SK-N-SH treated with all-trans-retinoic acid at 6 μM for 48 hours (cell line): ENCODE measurements around the gene DLX1.

Source experiments
- ATAC-seq: fragments of 200-7000 bp; cut with Tn5 transposase; 3 replicates; pipeline ENCODE4 v1.9.1; 2020; ENCODE audit warnings: mild to moderate bottlenecking, moderate library complexity
- ARNTL ChIP-seq: fragments of 450-650 bp; formaldehyde crosslinking; IDR thresholded peaks from 2 replicates; pipeline ENCODE4 v1.5.0; 2020; ENCODE audit warnings: low read depth, mild to moderate bottlenecking, moderate library complexity, borderline replicate concordance
- CREB5 ChIP-seq: fragments of 250-450 bp; sonication (Bioruptor Pico); IDR thresholded peaks from 2 replicates; pipeline ENCODE4 v1.5.1; 2020; ENCODE audit warnings: low read depth, mild to moderate bottlenecking, moderate library complexity
- CSDC2 ChIP-seq: fragments of 250-450 bp; sonication (Bioruptor Pico); IDR thresholded peaks from 2 replicates; pipeline ENCODE4 v1.5.0; 2020; ENCODE audit warnings: mild to moderate bottlenecking, moderate library complexity
- CSRNP3 ChIP-seq: fragments of 250-450 bp; sonication (Bioruptor Pico); IDR thresholded peaks from 2 replicates; pipeline ENCODE4 v1.5.1; 2021; ENCODE audit warnings: mild to moderate bottlenecking, moderate library complexity
- ESRRG ChIP-seq: fragments of 250-450 bp; sonication (Bioruptor Pico); IDR thresholded peaks from 2 replicates; pipeline ENCODE4 v1.6.1; 2021; ENCODE audit warnings: mild to moderate bottlenecking
- GLIS3 ChIP-seq: fragments of 250-450 bp; sonication (Bioruptor Pico); IDR thresholded peaks from 2 replicates; pipeline ENCODE4 v1.5.0; 2020; ENCODE audit warnings: mild to moderate bottlenecking, moderate library complexity
- ISL1 ChIP-seq: fragments of 250-450 bp; sonication (Bioruptor Pico); IDR thresholded peaks from 2 replicates; pipeline ENCODE4 v2.1.2; 2022; ENCODE audit warnings: mild to moderate bottlenecking, moderate library complexity
- OSR1 ChIP-seq: fragments of 250-450 bp; sonication (Bioruptor Pico); IDR thresholded peaks from 2 replicates; pipeline ENCODE4 v1.8.0; 2022; ENCODE audit warnings: moderate library complexity, mild to moderate bottlenecking, inconsistent platforms
- PATZ1 ChIP-seq: fragments of 250-450 bp; sonication (Bioruptor Pico); IDR thresholded peaks from 2 replicates; pipeline ENCODE4 v1.8.0; 2020; ENCODE audit warnings: mild to moderate bottlenecking, moderate library complexity, borderline replicate concordance
- POU6F1 ChIP-seq: fragments of 250-450 bp; sonication (Bioruptor Pico); IDR thresholded peaks from 2 replicates; pipeline ENCODE4 v1.8.0; 2021; ENCODE audit warnings: low read depth, mild to moderate bottlenecking, moderate library complexity, borderline replicate concordance
- PPARA ChIP-seq: fragments of 250-450 bp; sonication (Bioruptor Pico); IDR thresholded peaks from 2 replicates; pipeline ENCODE4 v1.5.0; 2020; ENCODE audit warnings: mild to moderate bottlenecking, borderline replicate concordance
- RARB ChIP-seq: fragments of 250-450 bp; sonication (Bioruptor Pico); IDR thresholded peaks from 2 replicates; pipeline ENCODE4 v1.8.0; 2021; ENCODE audit warnings: mild to moderate bottlenecking, moderate library complexity
- SNAI2 ChIP-seq: fragments of 250-450 bp; sonication (Bioruptor Pico); IDR thresholded peaks from 2 replicates; pipeline ENCODE4 v1.5.0; 2020; ENCODE audit warnings: mild to moderate bottlenecking, moderate library complexity
- TCF4 ChIP-seq: fragments of 250-450 bp; sonication (Bioruptor Pico); IDR thresholded peaks from 2 replicates; pipeline ENCODE4 v1.8.0; 2021; ENCODE audit warnings: mild to moderate bottlenecking, moderate library complexity, borderline replicate concordance
- TOX ChIP-seq: fragments of 250-450 bp; sonication (Bioruptor Pico); IDR thresholded peaks from 2 replicates; pipeline ENCODE4 v1.8.0; 2021; ENCODE audit warnings: mild to moderate bottlenecking, moderate library complexity, borderline replicate concordance
- ZC3H10 ChIP-seq: fragments of 250-450 bp; sonication (Bioruptor Pico); IDR thresholded peaks from 2 replicates; pipeline ENCODE4 v1.5.1; 2021; ENCODE audit warnings: mild to moderate bottlenecking, moderate library complexity
- ZFP3 ChIP-seq: fragments of 250-450 bp; sonication (Bioruptor Pico); IDR thresholded peaks from 2 replicates; pipeline ENCODE4 v1.5.0; 2020; ENCODE audit warnings: mild to moderate bottlenecking, moderate library complexity
- ZFP30 ChIP-seq: fragments of 450-650 bp; formaldehyde crosslinking; IDR thresholded peaks from 2 replicates; pipeline ENCODE4 v1.5.0; 2022; ENCODE audit warnings: mild to moderate bottlenecking, moderate library complexity
- ZNF565 ChIP-seq: fragments of 450-650 bp; formaldehyde crosslinking; conservative IDR thresholded peaks from 2 replicates; pipeline ENCODE4 v1.5.0; 2020; ENCODE audit warnings: low read depth, mild to moderate bottlenecking, moderate library complexity
- ZNF70 ChIP-seq: fragments of 450-650 bp; formaldehyde crosslinking; IDR thresholded peaks from 2 replicates; pipeline ENCODE4 v1.5.0; 2020; ENCODE audit warnings: mild to moderate bottlenecking, moderate library complexity
- ZNF8 ChIP-seq: fragments of 450-650 bp; formaldehyde crosslinking; IDR thresholded peaks from 2 replicates; pipeline ENCODE4 v1.5.0; 2020; ENCODE audit warnings: mild to moderate bottlenecking, moderate library complexity

The DLX1 gene

GRCh38 chr2:172079416-172079815 is 5.9 kb upstream of the DLX1 start:
- no peak for ATAC-seq
- TF ChIP-seq ISL1 (CRISPR knock-in tag), result no peak
- TF ChIP-seq, all 23 proteins: peak for 0

GRCh38 chr2:172079838-172080640 is 5.3 kb upstream of the DLX1 start:
- ATAC-seq, result no peak
- TF ChIP-seq ESRRG, result no peak
- no peak for TF ChIP-seq ZNF70 (CRISPR knock-in tag)
- TF ChIP-seq SNAI2 (CRISPR knock-in tag), result no peak
- no peak for TF ChIP-seq ZC3H10 (CRISPR knock-in tag)

GRCh38 chr2:172080641-172081220 is 4.6 kb upstream of the DLX1 start:
- no peak for TF ChIP-seq SNAI2 (CRISPR knock-in tag)
- no peak for TF ChIP-seq TCF4 (CRISPR knock-in tag)
- TF ChIP-seq CREB5 (CRISPR knock-in tag), result no peak
- TF ChIP-seq TOX, result no peak
- no peak for TF ChIP-seq PATZ1 (CRISPR knock-in tag)
- ATAC-seq, result no peak

GRCh38 chr2:172081221-172082022 is 3.9 kb upstream of the DLX1 start:
- TF ChIP-seq ZFP3 (CRISPR knock-in tag) (no peak), ZFP30 (no peak)
- no peak for ATAC-seq

GRCh38 chr2:172082105-172082943 is 3.0 kb upstream of the DLX1 start:
- no peak for ATAC-seq
- TF ChIP-seq GLIS3 (no peak), CSRNP3 (CRISPR knock-in tag) (no peak), ZNF8 (CRISPR knock-in tag) (no peak), ARNTL (CRISPR knock-in tag) (no peak), ZFP3 (CRISPR knock-in tag) (no peak), OSR1 (CRISPR knock-in tag) (no peak), CREB5 (CRISPR knock-in tag) (no peak), PATZ1 (CRISPR knock-in tag) (no peak), ZC3H10 (CRISPR knock-in tag) (no peak), ZNF565 (no peak), ZFP30 (no peak), POU6F1 (CRISPR knock-in tag) (no peak), ISL1 (CRISPR knock-in tag) (no peak), CSDC2 (CRISPR knock-in tag) (no peak), SNAI2 (CRISPR knock-in tag) (no peak), PPARA (CRISPR knock-in tag) (no peak), RARB (CRISPR knock-in tag) (no peak), TOX (no peak), TCF4 (CRISPR knock-in tag) (no peak)
